PC-9 (cell line): ENCODE measurements around the gene RXFP1. TPM values are rescaled to one million over a fixed set of nuclear protein-coding genes. Genes with fewer than 3 reads are reported as not detected.

Source experiments
- BruUV-seq: library from RNA; stranded (reverse); fragments of 400-500 nt; replicated peaks from 2 replicates; lab custom pipeline; 2021; lab: Mats Ljungman, UMichigan
- CTCF ChIA-PET: fragments of 300-600 bp; sonication (Branson Sonifier 250); formaldehyde crosslinking; loops from one replicate; lab custom pipeline; 2022; ENCODE audit warnings: antibody characterized with exemption; lab: Charles Lee
- POLR2A ChIA-PET: fragments of 300-600 bp; sonication (Branson Sonifier 250); formaldehyde crosslinking; loops from one replicate; lab custom pipeline; 2022; ENCODE audit warnings: antibody characterized with exemption; ENCODE audit not compliant: unreplicated experiment; lab: Charles Lee
- DNase-seq, 2 experiments: peaks; one replicate each; pipeline versions ENCODE4 v3.0.0 to v3.0.0-alpha.2; 2015 to 2022; ENCODE audit warnings: mixed read lengths in 1 of 2
- H2AFZ ChIP-seq: fragments of 200-600 bp; sonication (generic); 2 replicates; pipeline ENCODE4 v1.8.1; 2017; ENCODE audit warnings: antibody characterized with exemption
- H3F3A ChIP-seq: fragments of 200-600 bp; sonication (generic); 2 replicates; pipeline ENCODE4 v1.8.1; 2017; ENCODE audit warnings: antibody characterized with exemption, mild to moderate bottlenecking, low read depth; ENCODE audit not compliant: insufficient read depth
- H3K27ac ChIP-seq: fragments of 200-600 bp; sonication (generic); 2 replicates; pipeline ENCODE4 v1.6.1; 2016; ENCODE audit warnings: mixed run types
- H3K27me3 ChIP-seq: fragments of 200-600 bp; sonication (generic); 2 replicates; pipeline ENCODE4 v1.6.1; 2016; ENCODE audit warnings: low read depth, mixed run types; ENCODE audit not compliant: insufficient read depth
- H3K36me3 ChIP-seq: fragments of 200-600 bp; sonication (generic); 2 replicates; pipeline ENCODE4 v1.6.1; 2016; ENCODE audit warnings: low read depth, mixed run types
- H3K4me1 ChIP-seq: fragments of 200-600 bp; sonication (generic); replicated peaks from 2 replicates; pipeline ENCODE4 v1.6.1; 2016; ENCODE audit warnings: mixed run types; ENCODE audit not compliant: insufficient read depth
- H3K4me2 ChIP-seq: fragments of 200-600 bp; sonication (generic); 2 replicates; pipeline ENCODE4 v1.6.1; 2017; ENCODE audit warnings: mixed run types
- H3K4me3 ChIP-seq: fragments of 200-600 bp; sonication (generic); 2 replicates; pipeline ENCODE4 v1.6.1; 2016; ENCODE audit warnings: mixed run types
- H3K79me2 ChIP-seq: fragments of 200-600 bp; sonication (generic); 2 replicates; pipeline ENCODE4 v1.6.1; 2017; ENCODE audit warnings: low read depth, mixed run types
- H3K9me2 ChIP-seq: fragments of 200-600 bp; sonication (generic); 2 replicates; pipeline ENCODE4 v1.8.1; 2017; ENCODE audit warnings: mild to moderate bottlenecking; ENCODE audit not compliant: insufficient read depth
- H3K9me3 ChIP-seq: fragments of 200-600 bp; sonication (generic); 2 replicates; pipeline ENCODE4 v1.8.1; 2016; ENCODE audit warnings: low read depth; ENCODE audit not compliant: insufficient read depth
- H4K20me1 ChIP-seq: fragments of 200-600 bp; sonication (generic); 2 replicates; pipeline ENCODE4 v1.8.1; 2017; ENCODE audit not compliant: insufficient read depth
- CTCF ChIP-seq: fragments of 200-600 bp; sonication (generic); conservative IDR thresholded peaks from 2 replicates; pipeline ENCODE4 v1.6.1; 2017; ENCODE audit warnings: mixed run types, antibody characterized with exemption, mild to moderate bottlenecking, moderate library complexity
- EZH2 ChIP-seq: fragments of 200-600 bp; sonication (generic); IDR thresholded peaks from 2 replicates; pipeline ENCODE4 v1.8.0; 2017; ENCODE audit warnings: antibody characterized with exemption, low read depth
- intact Hi-C: fragments of 100-400 bp; cut with micrococcal nuclease; formaldehyde crosslinking; loops from one replicate; pipeline ENCODE4 v1.10.0; 2022; ENCODE audit not compliant: unreplicated experiment
- total RNA-seq: library from RNA; stranded (reverse); gene quantifications from 2 replicates; pipeline ENCODE4 v1.2.3, GENCODE V29; 2021

RXFP1 gene
- total RNA-seq, 1 experiment from 2014 or later = not detected

GRCh38 chr4:158588777-158589176 is 67.1 kb downstream of the RXFP1 start:
- Histone ChIP-seq H3K9me3 (no peaks in the 10 kb centered on the region), H3F3A (no peaks in the 10 kb centered on the region), H3K9me2 (no peaks in the 10 kb centered on the region), H3K4me3 (no peak overlapping the region), H3K36me3 (no peaks in the 10 kb centered on the region), H2AFZ (no peak overlapping the region), H3K79me2 (no peaks in the 10 kb centered on the region), H3K4me2 (no peak overlapping the region), H3K27ac (no peak overlapping the region), H4K20me1 (no peaks in the 10 kb centered on the region), H3K27me3 (no peaks in the 10 kb centered on the region), H3K4me1 (no peaks in the 10 kb centered on the region)
- no TSS peak for BruUV-seq
- CTCF ChIA-PET = no interaction called here
- intact Hi-C loops = no loop called here
- TF ChIP-seq EZH2 = no peak
- TF ChIP-seq CTCF = no peak
- no peak for DNase-seq
- POLR2A ChIA-PET = no interaction called here

GRCh38 chr4:158590306-158590705 is 68.6 kb downstream of the RXFP1 start:
- no peak for DNase-seq
- H2AFZ ChIP-seq = no peak overlapping the region
- no peak overlapping the region for H3K4me3 ChIP-seq
- no peaks in the 10 kb centered on the region for H3K4me1 ChIP-seq
- H3K9me2 ChIP-seq = no peaks in the 10 kb centered on the region
- no peaks in the 10 kb centered on the region for H4K20me1 ChIP-seq
- intact Hi-C loops = no loop called here
- H3K27me3 ChIP-seq = no peaks in the 10 kb centered on the region
- no peak overlapping the region for H3K4me2 ChIP-seq
- H3K27ac ChIP-seq = no peak overlapping the region
- BruUV-seq = no TSS peak
- POLR2A ChIA-PET = no interaction called here
- H3F3A ChIP-seq = no peaks in the 10 kb centered on the region
- no peaks in the 10 kb centered on the region for H3K9me3 ChIP-seq
- no peaks in the 10 kb centered on the region for H3K79me2 ChIP-seq
- CTCF ChIA-PET = no interaction called here
- H3K36me3 ChIP-seq = no peaks in the 10 kb centered on the region
- TF ChIP-seq EZH2 (no peak), CTCF (no peak)

GRCh38 chr4:158590824-158591223 is 69.1 kb downstream of the RXFP1 start:
- Histone ChIP-seq H3K4me3 (no peak overlapping the region), H3K36me3 (no peaks in the 10 kb centered on the region), H3F3A (no peaks in the 10 kb centered on the region), H3K4me1 (no peaks in the 10 kb centered on the region), H3K27me3 (no peaks in the 10 kb centered on the region), H3K9me2 (no peaks in the 10 kb centered on the region), H3K4me2 (no peak overlapping the region), H3K79me2 (no peaks in the 10 kb centered on the region), H3K9me3 (no peaks in the 10 kb centered on the region), H3K27ac (no peak overlapping the region), H2AFZ (no peak overlapping the region), H4K20me1 (no peaks in the 10 kb centered on the region)
- intact Hi-C loops = no loop called here
- CTCF ChIA-PET = no interaction called here
- no peak for DNase-seq
- BruUV-seq = no TSS peak
- POLR2A ChIA-PET = no interaction called here
- TF ChIP-seq EZH2 (no peak), CTCF (no peak)
